ENCODE measurements around the gene MNAT1.

Gene MNAT1

GRCh38 chr14:60972295-60972694 is 237.7 kb downstream of the MNAT1 start:
- no peak for DNase-seq

DNA sequence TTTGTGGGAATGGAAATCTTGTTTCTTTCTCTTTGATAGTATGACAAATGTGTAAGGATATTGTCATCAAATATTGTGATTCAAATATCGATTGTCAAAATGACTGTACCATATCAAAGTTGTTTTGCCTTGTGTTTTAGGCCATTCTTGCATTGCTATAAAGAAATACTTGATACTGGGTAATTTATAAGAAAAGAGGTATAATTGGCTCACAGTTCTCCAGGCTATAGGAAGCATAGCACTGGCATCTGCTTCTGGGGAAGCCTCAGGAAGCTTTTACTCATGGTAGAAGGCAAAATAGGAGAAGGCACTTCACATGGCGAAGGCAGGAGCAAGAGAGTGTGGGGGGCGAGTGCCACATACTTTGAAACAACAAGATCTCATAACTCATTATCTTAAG is 238.5 kb downstream of the MNAT1 start:
- no peak for DNase-seq

- DNase-seq, result no peak
These were observed 239.6 kb downstream of the MNAT1 start for GRCh38 chr14:60974090-60974651.

GRCh38 chr14:60975551-60975950 is 241.0 kb downstream of the MNAT1 start:
- no peak for DNase-seq

GRCh38 chr14:60977847-60978246 is 243.3 kb downstream of the MNAT1 start:
- DNase-seq, result peak in 1 of 2 experiments; percentile 35

DNA sequence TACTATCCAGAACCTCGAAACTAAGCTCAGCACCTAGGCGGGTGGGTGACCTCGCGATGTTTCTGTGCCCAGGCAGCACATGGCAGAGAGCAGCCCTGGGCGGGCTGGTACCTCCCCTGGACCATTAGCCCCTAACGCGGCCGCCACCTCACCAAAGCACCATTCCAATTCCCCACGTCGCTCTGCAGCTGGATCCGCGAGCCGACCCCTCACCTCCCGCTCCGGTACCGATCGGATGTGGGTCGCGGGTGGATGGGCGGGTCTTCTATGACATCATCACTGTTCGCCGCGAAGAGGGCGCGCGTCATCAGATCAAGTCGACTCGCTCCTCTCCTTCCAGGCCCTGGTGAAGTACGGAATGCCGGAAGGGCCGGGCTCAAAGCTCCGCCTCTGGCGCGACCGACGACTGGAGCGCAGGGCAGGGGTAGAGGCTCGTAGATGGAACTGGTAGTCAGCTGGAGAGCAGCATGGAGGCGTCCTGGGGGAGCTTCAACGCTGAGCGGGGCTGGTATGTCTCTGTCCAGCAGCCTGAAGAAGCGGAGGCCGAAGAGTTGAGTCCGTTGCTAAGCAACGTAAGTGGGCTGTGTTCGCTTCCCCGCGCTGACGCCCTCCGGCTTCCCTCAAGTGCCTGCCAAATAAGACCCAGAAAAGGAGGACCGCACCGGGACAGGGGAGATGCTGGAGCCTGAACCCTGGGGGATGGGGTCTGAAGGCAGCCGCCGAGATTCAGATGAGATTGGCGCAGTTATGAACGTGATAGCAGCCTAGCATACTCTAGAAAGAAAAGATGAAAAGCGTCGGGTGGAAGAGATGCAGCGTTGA is 246.5 kb downstream of the MNAT1 start, which contains the start of the genes SLC38A6 and TRMT5:
TSS of gene SLC38A6 (plus strand) at position 435 of the 822 bp plus-strand sequence. CDS start at position 468, 33 bp downstream.
TSS of gene TRMT5 (minus strand) at position 269 of the 822 bp plus-strand sequence. CDS start at position 163, 106 bp downstream.
- peak; percentile 85 to 94 for DNase-seq

- DNase-seq, result no peak
These were observed 247.3 kb downstream of the MNAT1 start for GRCh38 chr14:60981633-60982455.

DNA sequence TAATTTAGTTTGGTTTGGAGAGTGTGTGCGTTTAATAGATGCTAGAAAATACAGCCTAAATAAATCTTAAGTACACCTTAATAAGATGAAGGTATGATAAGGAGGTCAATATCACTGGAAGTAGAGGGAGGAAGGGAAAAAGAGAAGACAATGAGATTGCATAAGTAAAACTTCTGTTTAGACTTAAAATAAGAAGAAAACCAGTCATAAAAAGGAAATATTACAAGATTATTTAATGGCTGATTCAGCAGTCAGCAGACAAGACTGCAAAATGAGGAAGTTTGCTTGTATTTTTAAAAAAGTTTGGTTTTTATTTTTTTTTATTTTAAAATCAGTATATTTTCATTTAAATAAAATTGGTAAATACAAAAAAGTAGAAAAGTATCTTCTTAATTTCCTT is 249.6 kb downstream of the MNAT1 start:
- no peak for DNase-seq

DNA sequence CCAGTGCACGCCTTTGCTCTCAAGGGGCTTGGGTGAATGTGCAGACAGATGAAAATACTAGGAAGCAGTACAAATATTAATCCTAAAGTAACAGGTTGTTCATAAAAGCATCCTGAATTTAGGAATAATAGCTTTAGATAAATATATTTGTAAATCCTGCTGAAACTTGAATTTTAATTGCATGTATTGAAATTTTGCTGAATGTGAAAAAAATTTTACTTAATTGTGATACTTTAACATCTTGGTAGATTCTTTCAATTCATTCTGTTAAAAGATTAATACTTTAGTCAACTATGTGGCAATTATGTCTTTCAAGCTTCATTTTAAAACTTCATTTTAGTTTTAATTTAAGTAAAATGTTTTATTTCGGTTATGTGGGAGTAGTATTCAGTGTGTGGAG is 251.9 kb downstream of the MNAT1 start:
- DNase-seq, result no peak

DNA sequence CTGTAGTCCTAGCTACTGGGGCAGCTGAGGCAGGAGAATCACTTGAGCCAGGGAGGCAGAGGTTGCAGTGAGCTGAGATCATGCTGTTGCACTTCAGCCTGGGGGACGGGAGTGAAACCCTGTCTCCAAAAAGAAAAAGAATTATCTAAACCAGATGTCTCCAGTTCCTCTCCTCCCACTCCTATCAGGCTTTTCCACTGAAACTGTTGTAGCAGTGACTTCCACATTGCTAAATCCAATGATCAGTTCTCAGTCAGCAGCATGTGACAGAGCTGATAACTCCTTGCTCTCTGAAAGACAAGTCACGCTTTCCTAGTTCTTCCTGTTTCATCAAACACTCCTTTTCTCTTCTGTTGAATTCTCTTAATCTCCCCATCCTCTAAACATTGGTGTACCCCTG is 255.0 kb downstream of the MNAT1 start:
- DNase-seq, result no peak

DNA sequence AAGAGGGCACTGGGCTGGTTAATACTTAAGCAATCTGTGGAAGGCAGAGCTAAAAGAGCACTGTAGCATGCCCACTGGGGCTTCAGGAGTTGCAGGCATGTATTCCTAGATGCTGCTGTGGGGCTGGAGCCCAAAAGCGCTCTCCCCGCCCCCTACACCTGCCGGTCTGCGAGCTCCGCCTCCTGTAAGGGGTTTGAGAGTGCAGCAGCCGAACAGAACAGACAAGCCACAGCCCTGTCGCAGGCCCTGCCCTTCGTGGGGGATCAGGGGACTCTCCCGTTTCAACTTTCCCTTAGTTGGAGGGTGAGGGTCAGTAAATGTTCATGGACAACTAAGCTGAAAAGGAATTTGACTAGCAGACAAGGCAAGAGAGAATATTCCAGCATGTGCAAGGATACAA is 264.1 kb downstream of the MNAT1 start:
- DNase-seq, result no peak

- DNase-seq, result no peak
These were observed 265.0 kb downstream of the MNAT1 start for GRCh38 chr14:60999536-60999935.

DNA sequence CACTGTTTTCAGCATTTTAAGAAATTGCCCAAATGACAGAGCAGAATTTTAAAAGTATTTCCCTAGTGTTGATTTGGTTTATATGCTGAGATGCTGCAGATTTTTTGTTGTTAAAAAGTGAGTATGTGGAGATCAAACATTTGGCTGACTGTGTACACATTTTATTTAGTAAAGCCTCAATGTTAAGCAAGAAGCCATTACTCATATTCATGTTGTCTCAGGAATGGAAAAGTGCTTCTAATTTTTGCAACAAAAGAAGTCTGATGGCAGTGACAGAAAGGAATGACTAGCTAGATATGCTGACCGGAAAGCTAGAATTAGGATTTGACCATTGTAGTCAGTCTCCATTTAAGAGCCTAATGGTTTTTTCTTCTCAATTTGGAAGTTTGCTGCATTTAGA is 269.0 kb downstream of the MNAT1 start:
- no peak for DNase-seq

DNA sequence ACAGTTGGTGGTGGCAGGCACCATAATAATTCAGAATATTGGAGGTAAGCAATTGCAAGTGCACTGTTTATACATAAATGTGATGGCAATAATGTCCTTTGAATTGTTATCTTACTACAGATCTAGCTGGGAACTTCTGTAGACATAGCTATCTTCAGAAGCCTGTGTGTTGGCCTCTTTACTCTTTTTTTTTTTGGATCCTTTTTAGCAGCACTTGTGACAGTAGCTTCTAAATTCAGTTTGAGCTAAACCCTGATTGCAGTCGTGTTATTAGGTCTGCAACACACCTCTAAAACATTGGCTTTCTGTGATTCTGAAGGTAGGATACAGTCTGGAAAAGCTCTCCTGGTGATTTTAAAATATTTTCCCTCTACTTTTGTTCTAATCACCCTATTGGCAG is 285.0 kb downstream of the MNAT1 start:
- DNase-seq, result no peak

All from NCI-H446 (cell line).